CD4-positive, alpha-beta T cell treated with Interleukin-15 for 4 hours (primary cell): ENCODE results near the gene KRT76.

Experiments
- DNase-seq: peaks from one replicate; pipeline ENCODE4 v3.0.0-alpha.2; 2020; ENCODE audit warnings: low spot score

KRT76 gene

DNA sequence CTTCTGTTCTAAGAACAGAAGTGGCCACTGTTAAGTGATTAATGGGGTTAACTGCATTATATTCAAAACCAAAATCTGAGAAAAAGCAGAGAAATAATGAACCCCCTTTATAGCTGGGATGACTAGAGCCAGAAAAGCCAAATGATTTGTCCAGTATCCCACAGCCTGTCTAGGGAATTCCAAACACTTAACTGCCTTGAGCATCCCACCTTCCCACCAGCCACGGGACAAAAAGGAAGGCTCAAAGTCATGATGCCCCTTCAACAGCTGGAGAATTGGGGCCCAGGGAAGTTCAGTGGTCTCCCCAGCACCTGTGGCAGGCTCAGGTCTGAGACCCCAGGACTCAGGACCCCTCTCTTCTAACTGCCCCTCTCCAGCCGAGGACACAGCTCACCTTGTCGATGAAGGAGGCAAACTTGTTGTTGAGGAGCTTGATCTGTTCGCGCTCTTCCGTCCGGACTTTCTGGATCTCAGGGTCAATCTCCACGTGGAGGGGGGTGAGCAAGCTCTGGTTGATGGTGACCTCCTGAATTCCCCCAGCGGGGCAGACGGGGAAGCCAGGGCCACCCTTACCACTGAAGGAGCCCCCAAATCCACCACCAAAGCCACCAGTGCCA, 36.2 kb upstream of the KRT76 start:
- no peak for DNase-seq

DNA sequence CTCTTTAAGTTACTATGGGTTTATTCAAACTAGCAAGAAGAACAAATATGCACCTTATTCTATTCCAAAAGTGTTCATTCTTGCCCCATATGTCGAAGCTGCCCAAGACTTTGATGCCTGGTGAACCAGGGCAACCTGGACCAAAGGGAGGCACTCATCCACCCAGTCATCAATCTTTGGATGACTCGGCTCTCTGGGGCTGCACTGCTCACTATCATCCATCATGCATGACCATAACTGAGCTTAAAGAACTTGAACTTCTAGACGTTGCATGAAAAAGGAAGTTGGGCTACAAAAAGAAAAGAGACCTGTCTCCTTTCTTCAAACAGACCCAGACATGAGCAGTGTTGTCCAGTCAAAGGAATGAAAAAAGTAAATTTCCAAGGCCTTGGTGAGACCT, 35.6 kb upstream of the KRT76 start:
- no peak for DNase-seq

DNA sequence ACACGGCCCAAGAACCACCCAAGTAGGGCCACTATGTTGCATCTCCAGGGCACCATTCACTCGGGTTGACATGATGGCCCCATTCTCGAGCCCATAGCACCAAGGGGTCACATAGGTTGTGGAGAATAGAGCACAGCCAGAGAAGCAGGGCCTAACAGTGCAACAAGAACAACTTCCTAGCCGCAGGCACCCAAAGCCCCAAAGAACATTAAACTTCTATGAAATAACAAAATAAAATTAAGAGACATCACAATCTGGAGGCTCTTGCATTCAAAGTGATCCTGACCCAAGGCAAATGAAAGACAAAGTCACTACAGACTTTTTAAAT, 34.9 kb upstream of the KRT76 start:
- DNase-seq: no peak

DNA sequence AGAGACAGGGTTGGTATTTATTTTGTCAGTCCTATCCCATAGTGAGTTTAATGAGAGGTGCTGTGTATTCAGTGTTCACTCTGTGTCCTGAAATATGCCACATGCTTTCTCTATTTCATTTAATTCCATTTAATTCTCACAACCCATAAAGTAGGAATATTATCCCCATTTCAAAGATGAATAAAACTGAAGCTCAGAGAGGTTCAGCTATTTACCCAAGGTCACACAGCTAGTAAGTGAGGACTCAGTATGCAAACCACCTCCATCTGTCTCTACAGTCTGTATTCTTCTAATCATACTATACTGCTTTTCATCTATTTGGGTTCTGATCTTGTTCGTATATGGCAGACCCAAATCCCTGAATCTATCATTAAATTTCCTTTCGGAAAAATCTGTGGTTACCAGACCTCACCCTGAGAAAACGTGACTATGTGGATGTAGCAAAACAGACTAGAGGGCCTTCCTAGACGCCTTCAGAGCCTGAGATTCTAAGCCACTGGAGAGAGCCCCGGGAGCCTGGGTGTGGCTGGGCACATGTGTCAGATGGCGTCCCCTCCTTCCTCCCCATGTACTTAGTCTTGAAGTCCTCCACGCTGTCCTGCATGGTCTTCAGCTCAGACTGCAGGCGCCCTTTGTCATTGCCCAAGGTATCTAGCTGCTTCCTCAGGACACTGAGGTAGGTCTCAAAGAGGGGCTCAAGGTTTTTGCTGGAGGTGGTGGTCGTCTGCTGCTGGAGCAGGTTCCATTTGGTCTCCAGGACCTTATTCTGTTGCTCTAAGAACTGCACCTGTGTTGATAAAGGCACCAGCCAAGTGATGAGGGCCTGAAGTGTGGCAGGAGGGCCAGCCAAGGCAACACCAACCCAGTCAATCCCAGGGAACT, 34.3 kb upstream of the KRT76 start:
- DNase-seq: no peak

DNA sequence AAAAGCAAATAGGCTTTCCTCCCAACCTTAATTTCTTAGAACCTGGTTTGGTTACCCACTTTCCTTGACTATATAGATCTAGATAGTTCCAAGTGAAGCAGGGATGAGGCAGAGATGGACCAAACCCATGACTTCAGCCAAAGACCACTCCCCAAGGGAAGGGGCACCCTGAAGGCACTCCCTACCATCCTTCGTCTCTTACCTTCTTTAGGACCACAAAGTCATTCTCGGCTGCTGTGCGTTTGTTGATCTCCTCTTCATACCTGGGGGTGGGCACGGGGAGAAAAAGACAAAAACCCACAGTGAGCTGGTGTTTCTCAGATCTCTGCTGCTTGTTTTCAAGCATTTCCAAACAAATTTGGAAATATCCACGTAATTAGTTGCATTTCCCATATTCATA, 33.4 kb upstream of the KRT76 start:
- DNase-seq: no peak

DNA sequence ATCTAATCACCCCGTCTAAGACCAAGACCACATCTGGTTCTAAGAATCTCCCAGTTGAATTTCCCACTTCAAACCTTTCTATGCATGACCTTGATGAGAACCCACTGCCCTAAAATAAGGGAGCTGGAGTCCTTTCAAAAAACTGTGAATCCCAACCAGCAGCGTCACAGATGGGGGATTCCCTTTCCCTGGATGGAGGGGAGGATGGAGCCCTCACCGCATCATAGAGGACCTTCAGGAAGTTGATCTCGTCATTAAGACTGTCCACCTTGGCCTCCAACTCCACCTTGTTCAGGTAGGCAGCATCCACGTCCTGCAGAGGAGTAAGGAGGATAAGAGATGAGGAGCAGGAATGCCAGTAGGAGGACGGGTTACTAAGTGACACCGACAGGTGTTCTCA, 32.0 kb upstream of the KRT76 start:
- no peak for DNase-seq

DNA sequence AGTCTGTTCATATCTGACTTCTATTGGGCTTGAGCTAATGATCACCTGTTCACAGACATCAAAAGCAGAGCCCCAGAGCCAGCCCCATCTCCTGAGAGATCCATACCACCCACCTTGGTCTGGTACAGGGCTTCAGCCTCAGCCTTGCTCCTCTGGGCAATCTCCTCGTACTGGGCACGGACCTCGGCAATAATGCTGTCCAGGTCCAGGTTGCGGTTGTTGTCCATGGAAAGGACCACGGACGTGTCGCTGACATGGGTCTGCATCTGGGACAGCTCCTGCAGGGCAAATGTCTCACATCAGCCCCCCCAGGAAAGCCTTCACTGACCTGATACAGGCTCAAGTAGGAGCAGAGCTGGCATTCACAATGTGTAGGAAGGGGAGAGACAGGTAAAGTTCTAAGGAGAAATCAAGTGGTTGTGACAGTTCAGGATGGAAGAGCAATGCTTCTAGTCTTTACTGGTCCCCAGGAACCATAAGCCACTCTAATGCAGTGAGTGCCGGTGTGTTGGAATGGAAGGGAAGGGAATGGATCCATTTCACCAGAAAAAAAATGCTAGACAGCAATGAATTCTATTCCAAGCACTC, 31.5 kb upstream of the KRT76 start:
- no peak for DNase-seq

DNA sequence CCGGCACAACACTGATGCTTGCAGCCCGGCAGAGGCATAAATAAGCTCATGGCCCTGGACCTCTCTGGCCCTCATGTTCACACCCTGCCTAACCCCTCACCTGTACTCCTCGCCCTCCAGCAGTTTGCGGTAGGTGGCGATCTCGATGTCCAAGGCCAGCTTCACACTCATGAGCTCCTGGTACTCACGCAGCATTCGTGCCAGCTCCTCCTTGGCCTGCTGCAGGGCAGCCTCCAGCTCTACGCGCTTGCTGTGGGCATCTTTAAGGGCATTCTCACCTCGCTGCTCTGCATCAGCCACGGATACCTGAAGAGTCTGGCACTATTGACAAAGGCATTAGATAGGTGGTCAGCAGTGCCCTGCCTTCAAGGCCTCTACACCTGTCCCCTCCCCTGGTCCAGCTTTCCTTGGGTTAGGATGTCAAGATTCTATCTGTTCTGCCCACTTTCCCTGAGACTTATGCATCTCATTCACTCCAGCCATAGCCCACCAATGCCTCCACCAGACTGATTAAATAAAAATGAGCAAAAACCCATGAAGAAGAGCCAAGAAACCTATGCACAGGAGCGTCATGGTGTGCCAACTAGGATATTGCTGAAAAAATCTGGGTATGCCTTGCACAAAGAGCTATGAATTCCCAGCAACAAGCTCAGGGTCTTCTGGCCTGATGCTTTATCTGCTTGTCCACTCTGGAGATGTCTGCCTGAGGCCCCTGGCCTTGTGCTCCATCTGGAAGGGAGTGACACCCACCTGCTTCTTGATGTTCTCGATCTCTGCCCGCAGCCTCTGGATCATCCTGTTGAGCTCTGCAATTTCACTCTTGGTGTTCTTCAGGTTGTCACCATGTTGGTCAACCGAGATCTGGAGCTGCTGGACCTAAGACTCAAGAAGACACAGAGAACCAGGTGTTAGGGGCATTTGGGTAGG, 30.7 kb upstream of the KRT76 start:
- DNase-seq: no peak

DNA sequence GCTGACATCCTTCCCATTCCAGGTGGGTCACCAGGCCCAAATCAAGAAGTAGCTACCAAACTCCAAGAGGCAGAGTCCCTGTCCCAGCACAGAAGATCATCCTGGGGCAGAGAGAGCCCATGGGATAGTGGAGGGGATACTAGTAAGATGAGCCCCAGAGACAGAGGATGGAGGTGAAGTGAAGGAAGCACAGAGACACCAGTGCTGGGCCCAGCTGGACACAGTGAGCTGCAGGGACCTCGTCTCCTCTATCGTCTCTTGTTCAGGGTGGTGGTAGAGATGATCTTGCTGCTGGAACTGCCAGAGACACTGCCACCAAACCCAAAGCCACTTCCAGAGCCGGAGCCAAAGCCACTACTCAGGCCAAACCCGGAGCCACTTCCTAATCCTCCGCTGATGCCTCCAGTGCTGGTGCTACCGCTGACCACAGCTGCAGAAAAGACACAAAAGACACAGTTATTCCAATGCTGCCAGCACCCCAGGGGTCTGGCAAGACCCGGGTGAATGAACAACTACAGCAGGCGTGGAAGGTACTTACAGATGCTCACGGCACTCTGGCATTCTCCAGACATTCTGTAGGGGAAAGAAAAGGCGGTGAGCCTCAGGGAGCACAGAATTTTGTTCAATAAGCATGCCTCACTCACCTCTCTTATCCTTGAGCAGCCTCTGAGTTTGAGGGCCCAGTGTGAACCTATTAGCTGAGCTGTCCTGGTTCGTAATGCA, 29.8 kb upstream of the KRT76 start:
- no peak for DNase-seq

DNA sequence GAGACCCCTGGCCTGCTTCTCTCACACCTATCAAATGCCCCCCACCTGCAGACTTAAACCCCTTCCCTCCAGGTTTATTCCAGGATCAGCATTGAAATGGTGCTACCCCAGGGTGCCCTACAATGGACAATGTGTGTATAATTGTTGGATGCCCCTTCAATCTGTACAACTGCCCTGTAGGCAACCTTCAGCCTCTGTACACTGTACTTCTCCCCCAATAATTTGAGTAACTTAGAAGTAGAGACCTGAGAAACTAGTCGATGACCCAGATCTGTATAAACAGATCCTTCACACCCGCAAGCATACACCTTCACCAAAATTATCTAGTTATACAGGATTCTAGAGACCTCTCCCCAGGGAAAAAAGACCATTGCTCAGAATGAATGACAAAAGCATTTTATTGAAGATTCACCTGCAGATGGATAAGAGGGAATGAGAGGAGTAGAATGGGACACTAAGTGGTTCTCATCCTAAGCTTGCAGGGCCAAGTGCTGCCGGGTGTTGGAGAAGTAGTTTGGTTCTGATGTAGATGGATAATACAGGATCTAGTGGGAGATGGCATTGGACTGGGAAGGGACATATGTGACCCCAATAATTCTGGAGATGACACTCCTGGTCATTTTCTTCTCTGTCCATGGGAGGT, 29.1 kb upstream of the KRT76 start:
- DNase-seq: no peak

DNA sequence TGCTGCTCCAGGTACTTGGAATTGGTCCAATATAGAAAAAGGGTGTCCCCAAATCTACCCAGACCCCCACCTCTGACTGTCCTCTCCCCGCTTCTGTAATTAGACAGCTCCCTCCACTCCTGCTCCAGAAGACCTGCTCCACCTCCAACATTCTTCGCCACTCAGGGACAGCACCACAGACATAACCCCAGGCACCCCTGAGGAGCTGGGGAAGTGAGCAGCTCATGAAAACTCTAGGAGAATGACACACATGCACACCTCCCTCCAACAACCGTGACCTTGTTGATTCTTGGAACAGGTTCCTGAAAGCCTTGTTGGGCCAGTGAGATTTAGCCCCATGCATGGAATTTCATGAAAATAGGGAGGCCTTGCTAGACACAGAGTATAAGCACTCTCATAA, 28.6 kb upstream of the KRT76 start:
- DNase-seq: no peak

DNA sequence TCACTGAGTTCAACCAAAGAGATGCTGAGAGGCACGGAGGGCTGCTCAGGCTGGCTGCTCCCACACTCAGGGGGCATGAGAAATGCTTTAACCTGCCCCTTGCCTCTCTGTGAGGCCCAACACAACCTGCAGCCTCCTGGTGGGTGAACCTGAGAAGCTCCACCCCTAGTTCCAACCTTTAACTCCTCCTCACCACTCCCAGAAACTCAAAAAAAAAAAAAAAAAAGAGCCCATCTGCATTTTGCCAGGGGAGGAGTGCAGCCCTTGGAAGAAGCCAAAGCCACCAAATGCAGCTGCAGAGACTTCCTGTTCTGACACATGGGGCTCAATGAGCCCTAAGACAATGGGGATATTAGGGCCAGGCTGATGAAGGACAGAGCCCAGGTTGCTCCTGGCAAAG, 27.9 kb upstream of the KRT76 start:
- no peak for DNase-seq

DNA sequence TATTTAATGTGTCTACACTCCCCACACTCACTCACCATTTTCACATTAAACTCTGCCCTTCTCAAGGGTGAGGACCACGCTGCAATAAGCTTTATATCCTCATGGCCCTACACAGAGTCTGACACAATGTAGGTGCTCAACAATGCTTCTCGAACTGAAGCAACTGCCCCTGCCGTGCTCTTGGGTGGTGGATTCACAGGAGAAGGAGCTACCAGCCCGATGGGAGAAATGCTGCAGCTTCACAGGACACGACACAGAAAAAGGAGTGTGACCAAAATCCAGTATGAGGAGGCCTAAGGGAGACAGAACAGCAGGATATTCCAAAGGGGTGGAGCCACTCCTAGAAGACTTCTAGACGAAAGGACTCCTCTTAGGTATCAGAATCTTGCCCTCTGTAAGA, 25.3 kb upstream of the KRT76 start:
- DNase-seq: no peak

DNA sequence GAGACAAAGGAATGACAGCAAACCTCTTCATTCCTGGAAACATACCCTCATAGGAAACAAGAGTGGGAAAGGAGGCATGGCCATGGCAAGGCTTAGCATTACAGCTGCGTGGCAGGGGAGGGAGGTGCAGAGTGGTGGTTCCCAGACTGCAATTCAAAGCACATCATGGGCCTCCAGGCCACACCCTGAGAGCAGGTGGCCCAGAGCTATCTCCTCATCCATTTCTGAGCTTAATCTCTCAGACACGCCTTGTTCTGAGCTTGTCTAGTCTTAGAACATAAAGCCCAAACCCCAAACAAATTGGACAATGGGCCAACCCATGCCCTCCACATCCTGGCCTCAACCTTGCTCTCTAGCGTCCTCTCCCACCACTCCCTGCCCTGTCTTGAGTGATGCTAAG, 24.6 kb upstream of the KRT76 start:
- DNase-seq: no peak

DNA sequence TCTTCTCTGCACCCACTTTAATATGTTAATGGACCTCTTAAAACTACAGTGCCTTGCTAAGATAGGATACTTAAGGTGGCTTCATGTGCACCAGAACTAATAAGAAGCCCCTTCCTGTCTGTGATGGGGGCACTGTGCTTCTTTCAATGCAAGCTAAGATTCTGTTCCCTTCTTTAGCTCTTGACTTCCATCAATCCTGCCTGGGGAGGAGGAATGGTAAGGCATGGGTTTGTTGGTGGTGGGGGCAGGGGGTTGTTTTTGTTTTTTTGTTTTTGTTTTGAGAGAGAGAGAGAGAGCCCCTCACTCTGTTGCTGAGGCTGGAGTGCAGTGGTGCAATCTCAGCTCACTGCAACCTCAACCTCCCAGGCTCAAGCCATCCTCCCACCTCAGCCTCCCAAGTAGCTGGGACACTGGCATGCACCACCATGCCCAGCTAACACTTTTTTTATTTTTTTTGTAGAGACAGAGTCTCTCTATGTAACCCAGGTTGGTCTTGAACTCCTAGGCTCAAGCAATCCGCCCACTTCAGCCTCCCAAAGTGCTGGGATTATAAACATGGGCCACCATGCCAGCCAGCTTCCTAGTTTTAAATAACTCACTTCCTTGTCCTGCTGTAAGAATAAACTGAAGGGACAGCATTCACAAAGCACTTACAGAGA, 23.2 kb upstream of the KRT76 start:
- DNase-seq: no peak

DNA sequence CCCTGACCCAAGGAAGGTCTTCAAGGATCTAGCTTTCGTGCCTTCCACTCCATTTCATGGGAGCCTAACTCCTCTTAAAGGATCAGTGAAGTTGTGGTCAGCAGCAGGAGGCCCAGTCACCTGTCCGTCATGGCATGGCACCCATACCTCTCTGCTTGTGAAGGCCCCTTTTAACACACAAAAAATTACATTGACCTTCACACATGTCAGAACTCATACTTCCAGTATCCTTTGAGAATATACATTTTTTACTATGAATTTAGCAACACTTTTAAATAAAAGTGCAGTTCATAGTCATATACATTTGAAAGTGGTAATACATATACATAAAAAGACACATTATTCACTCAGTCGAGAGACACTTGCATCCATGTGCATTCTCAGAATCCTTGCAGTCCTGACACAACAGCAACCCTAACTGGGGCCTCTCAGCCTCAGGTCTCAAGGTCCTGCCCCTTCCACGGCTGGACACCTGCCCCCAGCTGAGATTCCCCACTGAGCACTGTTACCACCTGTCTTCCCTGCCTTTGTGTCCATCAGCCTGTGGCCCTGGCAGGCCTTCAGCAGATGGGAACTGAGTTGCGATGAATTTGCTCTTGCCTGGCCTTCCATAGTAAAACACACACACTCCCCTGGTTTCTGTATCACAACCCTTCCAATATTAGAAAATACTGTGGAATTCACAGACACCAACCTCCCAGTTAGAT, 22.5 kb upstream of the KRT76 start:
- DNase-seq: no peak

DNA sequence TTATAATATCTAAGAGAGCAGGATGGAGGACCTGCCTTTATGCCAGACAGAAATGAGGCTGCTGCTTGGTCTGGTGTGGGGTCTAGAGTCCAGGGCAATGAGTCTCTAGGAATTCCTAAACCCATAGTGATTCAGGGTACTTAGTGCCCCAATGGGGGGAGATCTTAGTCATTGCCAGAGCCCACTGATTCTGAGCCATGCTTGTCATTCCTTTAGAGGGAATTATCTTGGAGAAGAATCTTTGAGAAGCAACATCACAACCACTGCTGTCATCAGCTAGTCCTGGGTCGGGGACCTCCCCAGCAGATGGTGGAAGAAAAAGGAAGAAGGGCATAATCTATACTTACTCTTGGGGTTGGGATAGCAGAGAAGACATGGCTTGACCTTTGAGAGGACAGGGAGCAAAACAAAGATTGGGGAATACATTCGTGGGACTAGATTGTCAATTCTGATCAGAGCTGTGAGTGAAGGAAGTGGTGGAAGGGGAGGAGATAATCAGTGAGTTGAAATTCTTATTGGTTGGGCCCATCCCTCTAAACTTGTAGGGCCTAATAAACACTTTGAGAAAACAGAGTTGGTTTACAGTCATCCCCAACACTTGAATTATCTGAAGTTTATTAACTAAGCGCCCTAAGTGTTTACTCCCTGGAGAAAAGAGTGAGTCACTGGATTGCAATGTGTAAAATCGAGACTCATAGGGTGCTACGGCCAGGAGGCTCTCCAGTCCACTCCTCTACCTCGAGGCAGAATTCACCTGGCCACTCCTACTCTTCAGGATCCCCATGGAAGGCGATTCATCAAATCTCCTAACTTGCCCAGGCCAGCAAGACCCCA, 21.7 kb upstream of the KRT76 start:
- no peak for DNase-seq

DNA sequence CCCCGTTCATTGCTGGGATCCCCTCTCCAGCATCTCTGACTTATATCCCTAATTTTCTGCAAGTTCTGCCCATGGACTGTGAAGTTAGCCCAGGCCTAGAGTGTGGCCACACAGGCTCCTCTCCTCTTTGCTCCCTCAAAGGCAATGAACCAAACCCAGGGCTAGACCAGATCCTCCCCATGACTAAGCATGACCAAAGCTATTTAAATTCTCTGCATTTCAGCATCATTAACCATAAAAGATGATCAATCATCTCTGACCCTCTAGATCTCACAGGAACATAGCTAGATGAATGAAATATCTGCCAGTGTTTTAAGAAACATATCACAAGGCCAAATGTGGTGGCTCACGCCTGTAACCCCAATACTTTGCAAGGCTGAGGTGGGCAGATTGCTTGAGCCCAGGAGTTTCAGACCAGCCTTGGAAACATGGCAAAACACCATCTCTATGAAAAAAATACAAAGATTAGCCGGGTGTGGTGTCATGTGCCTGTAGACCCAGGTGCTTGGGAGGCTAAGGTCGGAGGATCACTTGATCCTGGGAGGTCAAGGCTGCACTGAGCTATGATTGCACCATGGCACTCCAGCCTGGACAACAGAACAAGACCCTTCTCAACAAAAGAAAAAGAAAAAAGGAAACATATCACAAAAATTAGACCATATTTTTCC, 21.0 kb upstream of the KRT76 start:
- DNase-seq: no peak

DNA sequence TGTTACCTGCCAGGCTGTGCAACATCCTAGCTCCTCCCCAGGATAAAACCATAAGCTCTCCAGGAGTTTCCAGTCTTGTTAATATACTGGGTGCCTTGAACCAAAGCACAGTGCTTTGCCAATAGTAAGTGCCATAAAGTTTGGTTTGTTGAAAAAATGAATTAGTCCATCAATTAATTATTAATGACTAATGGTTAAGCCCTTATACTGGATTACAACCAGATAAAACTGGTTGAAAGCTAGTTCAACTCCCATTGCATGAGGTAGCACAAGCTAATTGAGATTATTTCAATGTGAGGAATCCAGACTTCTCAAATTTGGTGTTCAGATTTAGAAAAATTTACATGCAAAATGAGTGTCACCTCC, 20.4 kb upstream of the KRT76 start:
- no peak for DNase-seq
